Stimulated activated CD8-positive, alpha-beta memory T cell treated with anti-CD3 and anti-CD28 coated beads, Interleukin-2, amount 100 ng/mL, for 48 hours (primary cell): ENCODE data around the gene CRAMP1.
"Not testable (repeated sequence)": the region's sequence is repeated elsewhere in the genome, so short reads cannot be mapped to it uniquely, and the experiment has no call there.

ENCODE experiments used
- DNase-seq, 2 donors: peaks; one replicate each; pipeline ENCODE4 v3.0.0-alpha.2; 2020; ENCODE audit warnings: low read depth in 2 of 2

CRAMP1 gene

GRCh38 chr16:1713331-1713730, 101.2 kb downstream of the CRAMP1 start:
- no peak for DNase-seq

- DNase-seq: no peak
Observed at GRCh38 chr16:1713933-1714332, 101.8 kb downstream of the CRAMP1 start.

- no peak for DNase-seq
Observed at GRCh38 chr16:1715220-1715619, 103.1 kb downstream of the CRAMP1 start.

- DNase-seq: not testable (repeated sequence)
Observed at GRCh38 chr16:1718236-1718635, 106.1 kb downstream of the CRAMP1 start.

- not testable (repeated sequence) for DNase-seq
Observed at GRCh38 chr16:1719559-1720229, 107.5 kb downstream of the CRAMP1 start.

- DNase-seq: no peak
Observed at GRCh38 chr16:1721372-1721771, 109.2 kb downstream of the CRAMP1 start.

GRCh38 chr16:1723450-1724147, 111.4 kb downstream of the CRAMP1 start:
- no peak for DNase-seq

GRCh38 chr16:1724491-1724890, 112.3 kb downstream of the CRAMP1 start:
- no peak for DNase-seq

GRCh38 chr16:1726661-1727502, 114.7 kb downstream of the CRAMP1 start:
- DNase-seq: no peak
